EL (cell line): ENCODE measurements around the gene OSGIN1.

ENCODE experiments used
- DNase-seq: peaks from one replicate; pipeline ENCODE4 v3.0.0-alpha.2; 2016

The OSGIN1 gene

GRCh38 chr16:84007965-84008364 lies 54.9 kb downstream of the OSGIN1 start:
- DNase-seq, result no peak

DNA sequence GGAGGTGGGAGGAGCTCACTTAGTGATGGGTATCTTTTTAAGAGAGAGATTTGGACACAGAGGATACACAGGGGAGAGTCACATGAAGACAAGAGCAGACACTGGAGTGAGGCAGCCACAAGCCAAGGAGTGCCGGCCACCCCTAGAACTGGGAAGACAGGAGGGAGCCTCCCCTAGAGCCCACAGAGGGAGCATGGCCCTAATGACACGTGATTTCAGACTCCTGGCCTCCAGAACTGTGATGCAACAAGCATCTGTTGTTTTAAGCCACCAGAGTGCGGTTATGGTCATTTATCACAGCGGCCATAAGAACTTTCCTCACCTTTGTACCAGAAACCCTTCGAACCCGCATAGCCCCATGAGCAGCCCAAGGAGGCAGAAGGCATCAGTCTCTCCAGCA lies 56.2 kb downstream of the OSGIN1 start:
- DNase-seq, result no peak

DNA sequence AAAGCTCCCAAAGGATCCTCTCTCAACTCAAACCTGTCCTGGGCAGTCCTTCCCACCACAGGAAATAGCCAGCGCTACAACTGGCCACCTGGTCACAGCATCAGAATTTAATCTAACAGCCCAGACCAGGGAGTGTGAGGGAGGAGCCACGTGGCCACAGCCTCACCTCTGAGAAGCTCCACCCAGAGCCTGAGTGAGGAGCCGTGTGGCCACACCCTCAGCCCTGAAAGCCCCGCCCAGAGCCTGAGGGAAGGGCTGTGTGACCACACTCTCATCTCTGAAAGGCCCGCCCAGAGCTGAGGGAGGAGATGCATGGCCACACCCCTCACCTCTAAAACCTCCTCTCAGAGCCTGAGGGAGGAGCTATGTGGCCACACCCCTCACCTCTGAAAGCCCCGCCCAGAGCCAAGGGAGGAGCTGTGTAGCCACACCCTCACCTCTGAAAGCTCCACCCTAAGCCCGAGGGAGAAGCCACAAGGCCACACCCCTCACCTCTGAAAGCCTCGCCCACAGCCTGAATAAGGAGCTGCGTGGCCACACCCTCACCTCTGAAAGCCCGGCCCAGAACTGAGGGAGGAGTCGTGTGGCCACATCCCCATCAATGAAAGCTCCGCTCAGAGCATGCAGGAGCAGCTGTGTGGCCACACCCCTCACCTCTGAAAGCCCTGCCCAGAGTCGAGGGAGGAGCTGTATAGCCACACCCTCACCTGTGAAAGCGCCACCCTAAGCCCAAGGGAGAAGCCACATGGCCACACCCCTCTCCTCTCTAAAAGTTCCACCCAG lies 60.9 kb downstream of the OSGIN1 start:
- DNase-seq, result peak; percentile 73

DNA sequence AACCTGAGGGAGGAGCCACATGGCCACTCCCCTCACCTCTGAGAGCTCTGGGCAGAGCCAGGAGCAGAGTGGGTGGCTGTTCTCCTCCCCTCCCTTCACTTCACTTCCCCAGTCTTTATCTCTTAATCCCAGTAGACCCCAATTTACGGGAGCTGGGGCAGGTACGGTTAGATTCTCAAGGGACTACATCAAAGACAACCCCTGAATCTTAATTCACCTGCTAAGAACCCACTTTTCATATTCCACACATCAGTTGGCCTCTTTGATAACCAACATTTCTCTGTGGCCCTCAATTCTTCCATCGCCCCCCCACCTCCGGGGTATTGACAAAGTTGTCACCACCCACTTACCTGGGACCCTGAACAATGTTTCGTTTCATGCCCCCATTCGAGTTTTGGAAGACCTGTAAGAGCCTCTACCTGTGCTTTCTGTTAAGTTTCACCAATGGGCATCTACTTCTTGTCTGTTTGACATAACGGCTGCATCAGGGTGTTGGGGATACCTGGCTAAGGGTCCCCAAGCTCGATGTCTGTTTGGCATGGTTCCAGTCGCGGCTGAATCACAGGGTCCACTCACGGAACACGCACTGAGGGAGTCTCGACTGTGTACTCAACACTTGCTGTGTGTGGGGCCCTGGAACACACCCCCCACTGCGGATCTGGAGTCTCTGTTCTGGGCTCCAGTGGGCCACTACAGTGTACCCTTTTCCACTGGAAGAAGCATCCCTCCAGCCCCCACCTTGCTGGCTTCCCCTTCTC lies 61.7 kb downstream of the OSGIN1 start:
- no peak for DNase-seq

GRCh38 chr16:84015399-84015798 lies 62.4 kb downstream of the OSGIN1 start:
- DNase-seq, result no peak
